Measurements from ENCODE around the gene PARVB. TPM values are rescaled to one million over a fixed set of nuclear protein-coding genes. Genes with fewer than 3 reads are reported as not detected.

PARVB gene
- total RNA-seq, 2 donors from 2014 or later, result 7.8 to 13.5 TPM

DNA sequence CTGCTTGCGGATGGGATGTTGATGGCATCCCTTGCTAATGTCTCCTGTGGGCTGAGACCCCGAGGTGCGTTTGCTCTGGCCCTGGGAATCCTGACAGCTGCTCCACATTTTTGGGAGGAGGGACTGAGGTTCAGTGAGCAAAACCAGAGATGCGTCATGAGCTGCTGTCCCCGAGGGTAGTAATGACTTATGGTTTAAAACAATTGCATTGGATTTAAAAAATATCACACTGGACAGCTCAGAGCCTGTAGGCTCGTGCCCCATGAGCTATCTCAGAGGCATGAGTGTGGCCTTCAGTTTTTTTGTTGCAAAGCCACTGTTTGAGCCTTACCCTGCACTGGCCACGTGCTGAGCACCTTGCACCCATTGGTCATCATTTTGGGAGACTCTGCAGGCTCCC lies 135.7 kb downstream of the PARVB start:
- intact Hi-C loops (cut with DNase I, micrococcal nuclease), result no loop called here
- DNase-seq, result no peak
- no peak for ATAC-seq

DNA sequence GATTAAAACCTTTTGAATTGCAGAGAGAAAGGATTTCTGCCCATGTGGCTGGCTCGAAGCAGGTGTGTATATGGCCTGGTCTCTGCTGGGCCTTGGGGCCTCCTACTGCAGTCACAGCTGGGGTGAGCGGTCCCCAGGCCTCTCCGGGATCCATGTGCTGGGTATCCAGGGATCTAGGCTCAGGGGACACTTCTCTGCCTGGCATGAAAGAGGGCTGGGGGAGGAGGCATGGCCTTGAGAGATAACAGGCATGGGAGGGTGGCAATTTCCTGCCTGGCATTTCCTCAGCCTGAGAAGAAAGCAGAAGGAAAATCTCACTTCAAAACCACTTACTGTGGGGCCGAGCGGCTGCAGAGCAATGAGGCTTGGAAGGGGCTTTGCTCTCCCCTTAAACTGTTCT lies 136.3 kb downstream of the PARVB start:
- ATAC-seq (no peak), DNase-seq (no peak)
- intact Hi-C loops (cut with DNase I, micrococcal nuclease), result no loop called here

DNA sequence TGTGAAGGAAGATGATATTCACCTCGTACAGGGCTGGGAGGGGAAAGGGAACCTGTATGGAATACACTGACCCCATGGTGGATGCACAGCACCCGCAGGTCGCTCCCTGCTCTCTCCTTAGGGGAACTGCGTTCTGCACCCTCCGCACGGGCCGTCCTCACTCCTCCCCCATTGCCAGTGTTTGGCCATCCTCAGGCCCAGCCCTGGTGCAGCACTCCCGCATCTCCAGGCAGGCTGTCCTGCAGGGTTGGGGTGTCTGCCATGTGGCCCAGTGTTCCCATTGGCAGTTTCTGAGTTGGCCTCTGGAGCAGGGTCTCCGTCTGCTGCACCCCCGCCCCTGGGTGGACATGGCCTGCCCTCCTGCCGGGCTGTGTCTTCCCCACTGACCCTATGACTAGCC lies 137.6 kb downstream of the PARVB start:
- DNase-seq, result no peak
- intact Hi-C loops (cut with DNase I, micrococcal nuclease), result no loop called here
- ATAC-seq, result no peak

DNA sequence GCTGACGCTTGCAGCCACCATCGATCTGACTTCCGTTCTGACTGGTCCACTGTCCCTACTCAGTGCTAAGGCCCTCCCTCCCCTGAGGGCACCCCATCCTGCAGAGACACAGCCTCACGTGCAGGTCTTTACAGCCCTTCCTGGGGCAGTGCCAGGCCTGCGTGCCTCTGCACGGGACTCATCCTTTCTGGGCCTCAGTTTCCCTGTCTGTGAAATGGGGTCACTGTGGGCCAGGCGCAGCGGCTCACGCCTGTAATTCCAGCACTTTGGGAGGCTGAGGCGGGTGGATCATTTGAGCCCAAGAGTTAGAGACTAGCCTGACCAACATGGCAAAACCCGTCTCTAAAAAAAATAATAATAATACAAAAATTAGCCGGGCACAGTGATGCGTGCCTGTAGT lies 138.9 kb downstream of the PARVB start:
- no peak for ATAC-seq
- intact Hi-C loops (cut with DNase I, micrococcal nuclease), result no loop called here
- no peak for DNase-seq

DNA sequence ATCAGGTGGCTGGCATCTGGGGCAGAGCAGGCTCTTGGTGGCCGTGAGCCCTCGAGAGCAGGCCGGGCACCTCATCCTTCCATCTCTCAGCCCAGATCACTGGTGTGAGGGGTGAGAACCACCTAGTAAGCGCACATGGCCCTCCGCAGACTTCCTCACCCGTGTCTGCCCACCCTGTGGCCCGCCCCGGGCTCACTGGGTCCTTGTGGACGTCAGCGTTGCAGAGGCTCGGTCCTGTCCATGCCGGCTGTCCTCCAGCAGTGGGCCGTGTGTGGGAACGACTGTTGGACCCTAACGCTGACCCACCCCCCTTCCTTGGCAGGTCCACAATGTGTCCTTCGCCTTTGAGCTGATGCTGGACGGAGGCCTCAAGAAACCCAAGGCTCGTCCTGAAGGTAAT lies 139.4 kb downstream of the PARVB start:
- DNase-seq (no peak), ATAC-seq (no peak)
- intact Hi-C loops (cut with DNase I, micrococcal nuclease), result no loop called here

DNA sequence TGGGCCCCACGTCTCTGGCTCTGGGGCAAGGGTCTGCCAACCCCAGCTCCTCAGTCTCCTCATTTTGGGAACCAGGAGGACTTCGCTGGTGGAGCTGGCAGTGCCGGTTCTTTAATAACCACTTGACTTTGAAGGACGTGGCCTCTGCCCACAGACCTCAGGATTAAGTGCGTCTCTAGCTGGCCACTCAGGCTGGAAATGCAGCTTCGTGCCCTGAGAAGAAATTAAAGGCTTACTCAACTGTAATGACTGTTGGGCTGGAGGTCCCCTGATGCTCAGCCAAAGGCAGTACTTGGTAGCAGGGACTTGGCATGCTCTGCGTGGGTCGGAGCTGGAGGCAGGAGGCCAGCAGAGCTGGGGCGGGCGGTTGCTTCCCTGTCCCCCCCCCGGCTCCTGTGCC lies 139.9 kb downstream of the PARVB start:
- no peak for ATAC-seq
- intact Hi-C loops (cut with DNase I, micrococcal nuclease), result no loop called here
- DNase-seq, result no peak

DNA sequence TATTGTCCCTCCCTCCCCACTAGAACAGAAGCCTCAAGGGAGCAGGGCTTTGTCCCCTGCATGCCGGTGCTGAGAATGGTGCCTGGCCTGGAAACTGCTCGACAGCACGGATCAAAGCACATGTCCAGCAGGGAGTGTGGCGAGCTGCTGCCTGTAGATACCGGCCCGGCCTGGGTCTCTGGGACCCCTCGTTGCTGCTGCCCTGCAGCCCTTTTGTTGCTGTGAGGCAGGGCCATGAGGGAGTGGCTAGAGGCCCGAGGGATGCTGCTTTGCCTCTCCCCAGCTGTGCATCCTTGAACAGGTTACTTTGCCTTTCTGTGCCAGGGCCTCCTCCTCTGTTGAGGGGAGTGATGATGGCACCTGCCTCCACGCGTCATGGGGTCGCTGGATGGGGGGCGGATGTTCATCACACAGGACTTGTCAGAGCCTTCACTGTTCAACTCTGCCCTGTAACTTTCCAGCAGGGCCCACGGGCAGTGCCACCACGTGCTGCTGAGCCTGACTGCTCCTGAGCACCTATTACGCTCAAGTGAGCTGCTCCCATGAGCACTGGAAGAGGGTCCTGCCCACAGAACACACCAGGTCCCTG lies 141.3 kb downstream of the PARVB start:
- ATAC-seq, result no peak
- intact Hi-C loops (cut with DNase I, micrococcal nuclease), result no loop called here
- no peak for DNase-seq

DNA sequence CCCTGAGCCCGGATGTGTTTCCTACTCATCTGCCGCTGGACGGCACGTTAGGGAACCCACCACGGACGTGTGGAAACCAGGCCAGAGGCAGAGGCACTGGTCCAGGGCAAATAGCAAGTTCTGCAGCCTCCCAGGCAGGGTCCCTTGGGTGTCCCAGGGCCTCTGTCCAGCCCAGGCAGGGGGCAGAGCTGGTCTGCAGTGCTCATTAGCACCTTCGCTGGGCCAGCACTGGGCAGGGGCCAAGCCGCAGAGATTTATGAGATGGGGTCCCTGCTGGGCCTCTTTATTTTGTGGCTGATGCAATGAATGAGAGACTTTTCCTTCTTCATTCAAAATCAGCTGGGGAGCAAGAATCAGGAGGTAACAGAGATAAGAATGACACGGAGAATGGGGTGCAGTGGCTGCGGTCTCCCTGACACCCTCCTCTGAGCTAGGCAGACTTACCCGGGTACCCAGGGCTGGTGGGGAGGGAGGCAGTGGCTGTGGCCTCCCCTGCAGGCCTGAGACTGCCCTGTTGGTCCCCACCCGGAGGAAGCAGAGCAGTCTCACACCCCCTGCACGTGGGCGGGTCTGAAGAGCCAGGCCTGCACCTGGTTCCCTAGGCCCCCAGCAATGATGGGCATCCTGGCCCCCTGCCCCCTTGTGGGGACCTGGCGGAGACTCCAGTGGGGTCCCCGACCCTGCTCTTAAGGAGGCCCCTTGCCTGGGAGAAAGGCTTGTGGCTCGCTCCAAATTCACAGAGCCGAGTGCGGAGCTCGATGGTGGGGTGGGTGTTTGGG lies 142.6 kb downstream of the PARVB start:
- no peak for DNase-seq
- ATAC-seq, result no peak
- intact Hi-C loops (cut with DNase I, micrococcal nuclease), result no loop called here

DNA sequence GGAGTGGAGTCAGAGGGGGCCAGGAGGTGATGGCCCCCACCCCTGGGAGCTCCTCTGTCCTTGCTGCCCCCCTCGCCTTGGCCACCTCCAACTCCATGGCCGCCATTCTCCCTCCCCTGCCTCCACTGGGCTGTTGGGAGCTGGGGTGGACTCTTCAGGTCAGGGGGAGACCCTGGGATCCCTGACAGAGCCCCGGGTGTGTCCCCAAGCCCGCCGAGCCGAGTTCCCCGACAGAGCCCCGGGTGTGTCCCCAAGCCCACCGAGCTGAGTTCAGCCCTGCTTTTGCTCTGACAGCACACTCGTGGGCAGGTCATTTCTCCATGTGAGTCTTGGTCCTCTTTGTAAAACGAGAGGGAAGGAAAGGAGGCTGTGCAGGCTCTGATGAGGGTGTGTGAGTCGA lies 143.4 kb downstream of the PARVB start:
- no peak for DNase-seq
- intact Hi-C loops (cut with DNase I, micrococcal nuclease), result no loop called here
- no peak for ATAC-seq

DNA sequence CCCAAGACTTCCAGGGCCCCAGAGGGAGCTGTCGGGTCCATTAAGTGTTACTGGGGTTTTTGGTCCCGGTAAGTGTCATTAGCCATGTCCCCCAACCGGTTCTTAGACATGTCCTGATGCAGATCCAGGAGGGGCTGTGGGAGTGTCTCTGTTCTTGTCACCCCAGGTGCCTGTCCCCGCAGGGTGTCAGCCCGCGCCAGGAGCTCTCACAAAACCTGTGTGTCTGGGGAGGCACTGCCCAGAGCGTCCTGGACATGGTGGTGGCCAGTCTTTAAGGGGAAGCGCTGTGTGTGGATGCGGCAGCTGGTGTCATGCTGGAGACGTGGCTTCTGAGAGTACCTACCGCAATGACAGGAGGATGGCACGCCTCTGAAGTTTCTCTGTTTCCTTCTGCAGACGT lies 144.1 kb downstream of the PARVB start:
- ATAC-seq (no peak), DNase-seq (no peak)
- intact Hi-C loops (cut with DNase I, micrococcal nuclease), result no loop called here

DNA sequence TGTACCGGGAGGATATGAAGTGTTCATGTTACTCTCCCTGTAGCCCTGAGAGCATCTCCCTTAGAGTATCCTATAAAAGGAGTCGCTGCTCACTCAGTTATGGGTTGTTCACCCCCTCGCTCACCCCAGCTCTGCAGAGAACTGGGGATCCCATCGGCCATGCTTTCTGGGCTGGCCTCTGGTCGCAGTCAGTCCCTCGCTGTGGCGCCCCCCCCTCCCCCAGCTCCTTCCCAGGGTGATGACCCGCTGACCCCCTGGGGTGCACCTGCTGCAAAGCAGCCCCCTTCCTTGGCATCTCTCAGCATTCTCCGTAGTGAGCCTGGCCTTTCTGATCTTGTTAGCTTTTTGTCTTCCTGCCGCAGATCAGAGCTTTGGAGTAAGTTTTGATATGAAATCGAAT lies 146.4 kb downstream of the PARVB start:
- intact Hi-C loops (cut with DNase I, micrococcal nuclease), result no loop called here
- no peak for ATAC-seq
- DNase-seq, result no peak

DNA sequence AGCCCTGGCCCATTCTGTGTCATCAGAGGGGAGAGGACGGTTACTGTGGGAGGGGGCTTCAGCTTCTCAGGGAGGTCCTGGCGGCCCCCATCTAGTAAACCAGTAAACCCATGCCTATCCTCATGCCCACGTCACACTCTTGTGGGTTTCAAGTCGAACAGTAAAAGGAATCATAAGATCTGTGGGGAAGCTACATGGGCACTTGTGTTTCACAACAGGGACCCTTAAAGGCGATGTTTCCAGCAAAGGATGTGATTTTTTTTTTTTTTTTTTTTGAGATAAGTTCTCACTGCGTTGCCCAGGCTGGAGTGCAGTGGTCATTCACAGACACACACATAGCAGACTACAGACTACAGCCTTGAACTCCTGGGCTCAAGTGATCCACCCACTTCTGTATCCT lies 147.5 kb downstream of the PARVB start:
- no peak for DNase-seq
- ATAC-seq, result no peak
- intact Hi-C loops (cut with DNase I, micrococcal nuclease), result no loop called here

DNA sequence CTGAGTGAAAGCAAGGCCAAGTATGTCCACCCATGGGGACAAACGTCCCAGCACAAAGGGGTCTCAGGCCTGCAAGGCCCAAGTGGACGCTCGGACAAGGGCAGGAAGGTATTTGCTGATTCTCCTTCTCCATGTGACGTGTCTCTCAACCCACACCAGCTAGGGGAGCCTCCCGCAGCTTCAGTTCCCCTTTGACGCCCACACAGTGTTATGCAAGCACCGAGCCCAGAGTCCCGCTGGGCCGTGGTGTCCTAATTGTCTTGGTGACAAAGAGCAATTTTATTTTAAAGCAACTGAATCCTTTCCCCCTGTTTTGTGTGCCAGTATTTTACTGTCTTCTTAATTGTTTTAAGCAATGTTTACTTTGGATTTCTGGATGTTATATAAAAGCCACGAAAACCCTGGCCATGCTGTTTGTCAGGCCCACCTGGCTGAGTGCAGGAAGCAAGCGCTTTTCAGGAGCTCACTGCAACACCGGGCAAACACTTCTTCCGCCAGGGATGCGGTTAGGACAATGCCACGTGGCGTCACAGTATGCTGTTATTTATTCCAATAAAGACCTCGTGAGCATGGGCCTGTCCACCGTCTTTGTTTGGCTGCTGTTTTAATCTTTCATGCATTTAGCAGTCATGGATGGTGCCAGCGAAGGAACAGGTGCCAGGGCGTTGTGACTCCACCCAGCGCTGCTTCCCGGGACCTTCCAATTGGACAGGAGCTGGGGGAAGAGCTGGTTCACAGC lies 148.4 kb downstream of the PARVB start:
- ATAC-seq (no peak), DNase-seq (peak; percentile 51 to 52)
- intact Hi-C loops (cut with DNase I, micrococcal nuclease), result no loop called here

DNA sequence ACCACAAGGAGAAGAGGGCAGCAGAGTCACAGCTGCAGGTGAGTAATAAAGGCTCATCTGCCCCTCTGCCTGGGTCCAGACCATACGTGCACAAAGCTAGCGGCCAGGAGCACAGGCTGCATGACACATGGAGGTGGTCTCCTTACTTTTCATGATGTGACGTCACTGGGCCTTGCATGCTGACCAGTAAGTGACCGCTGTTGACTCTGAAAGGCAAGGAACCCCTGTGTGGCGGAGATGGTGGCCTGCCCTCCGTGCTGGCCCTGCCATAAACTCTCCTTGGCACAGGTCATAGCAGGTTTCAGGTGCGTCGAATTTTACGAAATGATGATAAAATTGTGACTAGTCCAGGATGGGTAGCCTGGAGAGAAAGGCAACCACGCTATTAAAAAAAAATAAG lies 149.1 kb downstream of the PARVB start:
- ATAC-seq, result no peak
- intact Hi-C loops (cut with DNase I, micrococcal nuclease), result no loop called here
- DNase-seq, result no peak

DNA sequence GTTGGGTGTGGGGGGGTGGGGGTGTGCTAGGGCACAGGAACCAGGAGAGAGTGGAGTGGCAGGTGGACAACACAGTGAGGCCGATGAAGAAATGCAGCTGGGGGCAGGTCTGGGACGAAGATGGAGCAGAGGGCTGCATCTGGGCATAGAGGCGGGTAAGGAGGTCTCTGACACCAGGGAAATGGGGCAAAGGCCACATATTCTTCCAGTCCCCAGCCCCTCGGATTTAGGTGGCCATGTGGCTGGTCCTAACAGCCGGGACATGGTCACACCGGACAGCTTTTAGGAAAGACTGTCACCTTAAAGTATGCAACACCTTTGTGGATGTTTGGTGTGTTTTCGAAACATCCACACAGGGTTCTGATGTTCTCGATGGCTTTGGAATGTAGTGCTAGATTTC lies 151.6 kb downstream of the PARVB start:
- ATAC-seq (no peak), DNase-seq (no peak)
- intact Hi-C loops (cut with DNase I, micrococcal nuclease), result no loop called here

DNA sequence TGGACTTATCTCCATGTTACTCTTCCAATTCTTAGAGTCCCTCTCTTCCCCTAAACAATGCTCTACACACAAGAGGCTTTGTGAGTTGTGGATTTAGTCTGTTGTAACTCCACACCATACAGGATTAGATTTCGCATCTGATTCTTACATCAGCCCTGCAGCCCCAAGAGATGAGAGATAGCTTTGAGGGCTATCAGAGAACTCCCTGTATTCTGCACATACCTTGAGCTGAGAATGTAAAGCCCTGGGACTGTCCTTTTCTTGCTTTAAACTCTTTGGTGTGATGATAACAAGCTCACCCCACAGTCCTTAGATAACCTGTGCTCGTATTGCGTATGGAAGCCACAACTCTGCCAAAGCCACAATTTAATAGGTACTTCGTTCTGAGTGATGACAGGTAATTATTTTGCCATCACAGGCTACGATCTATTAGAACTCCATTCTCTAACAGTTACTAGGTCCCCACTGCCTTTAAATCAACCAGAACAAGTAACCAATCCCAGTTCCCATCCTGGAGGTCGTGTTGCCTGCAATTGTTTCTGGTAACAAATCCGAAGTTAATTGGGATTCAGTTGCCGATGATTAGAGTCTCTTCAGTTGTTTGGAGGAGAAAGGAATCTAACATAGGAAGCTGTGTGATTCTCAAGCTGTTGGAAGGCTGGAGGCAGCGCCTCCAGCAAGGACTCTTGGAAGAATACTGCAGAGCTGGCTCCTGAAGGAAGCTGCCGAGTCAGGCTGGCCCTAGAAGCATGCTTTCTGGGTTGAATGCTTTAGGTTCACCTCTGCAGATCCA lies 155.3 kb downstream of the PARVB start:
- no peak for ATAC-seq
- no peak for DNase-seq
- intact Hi-C loops (cut with DNase I, micrococcal nuclease), result no loop called here

DNA sequence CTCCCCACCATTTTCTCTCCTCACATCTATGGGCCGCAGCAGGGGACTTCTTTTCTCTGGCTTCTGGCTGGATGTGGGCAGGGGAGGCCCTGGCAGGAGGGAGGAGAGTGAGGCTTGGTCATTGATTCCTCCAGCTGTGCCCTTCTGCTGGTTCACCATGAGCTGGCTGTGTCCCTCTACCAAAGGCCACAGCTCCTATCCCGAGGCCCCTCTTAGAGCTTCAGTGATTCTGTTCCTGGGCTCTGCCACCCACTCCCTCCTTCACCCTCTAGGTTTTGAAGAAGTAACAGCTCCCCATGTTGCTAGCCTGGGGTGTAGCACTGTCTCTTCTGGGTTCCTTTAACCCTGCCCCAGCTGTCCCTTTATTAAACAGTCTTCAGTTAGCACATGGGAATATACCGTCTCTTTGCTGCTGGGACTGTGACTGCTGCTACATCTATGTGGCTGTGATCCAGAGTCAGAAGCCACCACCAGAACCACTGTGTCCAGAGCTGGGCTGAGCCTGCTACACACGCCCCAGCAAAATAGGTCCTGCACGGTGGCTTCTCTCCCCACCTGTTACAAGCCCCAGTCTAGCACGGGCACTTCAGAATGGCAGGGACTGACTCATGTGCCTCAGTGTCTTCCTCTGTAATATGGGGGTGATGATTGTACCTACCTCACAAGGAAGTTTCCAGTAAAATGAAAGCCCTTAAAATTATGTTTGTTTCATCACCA lies 156.0 kb downstream of the PARVB start:
- intact Hi-C loops (cut with DNase I, micrococcal nuclease), result no loop called here
- ATAC-seq, result no peak
- DNase-seq, result no peak

DNA sequence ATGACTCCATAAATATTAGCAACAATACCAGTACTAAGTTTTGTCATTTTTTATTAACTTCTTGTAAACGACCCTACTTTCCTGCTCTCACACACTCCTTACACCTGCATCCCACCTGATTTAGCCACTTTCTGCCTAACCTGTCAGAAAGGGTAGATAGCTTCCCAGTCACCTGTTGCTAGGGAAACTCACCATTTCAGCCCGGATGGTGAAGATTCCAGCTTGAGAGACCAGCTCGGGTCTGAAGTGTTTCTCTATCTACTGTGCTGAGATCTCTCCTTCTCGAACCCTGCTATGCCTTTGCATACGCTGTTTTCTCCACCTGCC lies 156.6 kb downstream of the PARVB start, which contains the start of gene PARVG:
Gene PARVG, plus strand, starts transcription at position 220 of the 327 bp plus-strand sequence. CDS start 2,405 bp downstream, outside the sequence.
- intact Hi-C loops (cut with DNase I, micrococcal nuclease), result no loop called here
- ATAC-seq (no peak), DNase-seq (no peak)

All from left colon (tissue), 2 donors.